Keratinocyte (primary cell): ENCODE data around the gene CTDSPL2. TPM values are rescaled to one million over a fixed set of nuclear protein-coding genes. Genes with fewer than 3 reads are reported as not detected.

ENCODE experiments used
- DNase-seq: peaks from one replicate; pipeline ENCODE4 v3.0.0-alpha.2; 2011; ENCODE audit warnings: low read depth, missing footprints, low spot score
- FAIRE-seq: peaks from 2 replicates; lab custom pipeline; 2011; peaks lifted over from hg19 to GRCh38; lab: Jason Lieb, UNC
- H2AFZ ChIP-seq: 2 replicates; pipeline ENCODE4 v1.6.0; 2012; ENCODE audit warnings: low read length, control low read depth, inconsistent platforms; ENCODE audit not compliant: control insufficient read depth
- H3K27ac ChIP-seq: 2 replicates; pipeline ENCODE4 v1.5.1; 2011; ENCODE audit warnings: low read length; ENCODE audit not compliant: control insufficient read depth, insufficient read depth
- H3K27me3 ChIP-seq: 3 replicates; pipeline ENCODE4 v1.6.0; 2011; ENCODE audit warnings: low read length; ENCODE audit not compliant: control insufficient read depth, insufficient read depth; ENCODE audit errors: extremely low read depth
- H3K36me3 ChIP-seq, 2 experiments: 2 replicates in 1 of 2; 3 replicates in 1 of 2; pipeline ENCODE4 v1.5.1; 2011; ENCODE audit warnings: low read length in 2 of 2, mild to moderate bottlenecking in 1 of 2; ENCODE audit not compliant: control insufficient read depth in 2 of 2, insufficient read depth in 2 of 2; ENCODE audit errors: extremely low read depth in 1 of 2
- H3K4me1 ChIP-seq: 3 replicates; pipeline ENCODE4 v1.5.1; 2011; ENCODE audit warnings: low read length; ENCODE audit not compliant: control insufficient read depth, insufficient read depth; ENCODE audit errors: extremely low read depth
- H3K4me2 ChIP-seq: 3 replicates; pipeline ENCODE4 v1.6.0; 2011; ENCODE audit warnings: low read depth, low read length; ENCODE audit not compliant: control insufficient read depth, insufficient read depth; ENCODE audit errors: extremely low read depth
- H3K4me3 ChIP-seq, 3 experiments: fragments of 200-600 bp in 1 of 3; sonication (generic) in 1 of 3; 2 replicates in 2 of 3; 3 replicates in 1 of 3; pipeline ENCODE4 v1.5.1; 2011 to 2016; ENCODE audit warnings: low read length in 3 of 3, mild to moderate bottlenecking in 3 of 3, control low read depth in 2 of 3, inconsistent platforms in 1 of 3, low read depth in 1 of 3, mixed read lengths in 1 of 3, mixed run types in 1 of 3, moderate library complexity in 1 of 3; ENCODE audit not compliant: control insufficient read depth in 2 of 3, insufficient read depth in 2 of 3; ENCODE audit errors: extremely low read depth in 1 of 3
- H3K79me2 ChIP-seq: 2 replicates; pipeline ENCODE4 v1.6.0; 2012; ENCODE audit warnings: low read length; ENCODE audit not compliant: control insufficient read depth, insufficient read depth
- H3K9ac ChIP-seq: 3 replicates; pipeline ENCODE4 v1.6.0; 2011; ENCODE audit warnings: low read length; ENCODE audit not compliant: control insufficient read depth, insufficient read depth; ENCODE audit errors: extremely low read depth
- H3K9me1 ChIP-seq: 3 replicates; pipeline ENCODE4 v1.6.0; 2011; ENCODE audit warnings: low read length; ENCODE audit not compliant: control insufficient read depth, insufficient read depth; ENCODE audit errors: extremely low read depth
- H3K9me3 ChIP-seq: 2 replicates; pipeline ENCODE4 v1.5.1; 2012; ENCODE audit warnings: low read depth, low read length; ENCODE audit not compliant: control insufficient read depth
- H4K20me1 ChIP-seq: 3 replicates; pipeline ENCODE4 v1.6.0; 2011; ENCODE audit warnings: low read length; ENCODE audit not compliant: control insufficient read depth, insufficient read depth; ENCODE audit errors: extremely low read depth
- CTCF ChIP-seq, 3 experiments: IDR thresholded peaks in 1 of 3; conservative IDR thresholded peaks in 1 of 3; optimal IDR thresholded peaks in 1 of 3; 2 replicates in 2 of 3; 3 replicates in 1 of 3; pipeline versions ENCODE3 to v1.5.1; 2011; ENCODE audit warnings: low read length in 3 of 3, mild to moderate bottlenecking in 3 of 3, moderate library complexity in 2 of 3, control low read depth in 1 of 3, inconsistent platforms in 1 of 3; ENCODE audit not compliant: insufficient read depth in 2 of 3; ENCODE audit errors: extremely low read depth in 1 of 3
- EZH2 ChIP-seq: IDR thresholded peaks from one replicate; pipeline ENCODE4 v1.6.1; 2012; ENCODE audit warnings: inconsistent platforms, mild to moderate bottlenecking, low read length, moderate library complexity
- dilution Hi-C: fragments of 300-500 bp; cut with MboI; formaldehyde crosslinking; loops from one replicate; pipeline ENCODE4 v1.7.0; 2020; ENCODE audit warnings: low sequenced_read_pairs; ENCODE audit not compliant: extremely low pct_ligation_motif_present
- polyA plus RNA-seq, 5 experiments: library from polyadenylated mRNA; depleted of rRNA in 3 of 5; stranded (reverse) in 3 of 5; stranded (forward) in 1 of 5; unstranded in 1 of 5; fragments of >200 nt; gene quantifications; 1 replicate in 1 of 5; 2 replicates in 3 of 5; 3 replicates in 1 of 5; pipeline versions ENCODE4 v1.2.1 to v1.2.3, GENCODE V29; 2011 to 2012; ENCODE audit warnings: missing spikeins in 2 of 5, low read depth in 1 of 5, low replicate concordance in 1 of 5

The CTDSPL2 gene
- polyA plus RNA-seq, 1 donor (not counting 4 experiments of a cell fraction or from before 2014, with no cell fraction given), result 19.2 TPM

- FAIRE-seq, result no peak
- H4K20me1 ChIP-seq, result peaks cover 6% of the 10 kb centered on the region
These were observed 122.8 kb downstream of the CTDSPL2 start for GRCh38 chr15:44550256-44550655.

GRCh38 chr15:44550734-44551133 lies 123.3 kb downstream of the CTDSPL2 start:
- FAIRE-seq (no peak), DNase-seq (no peak)
- dilution Hi-C loops, result no loop called here
- no peaks in the 10 kb centered on the region for H3K9me3 ChIP-seq
- H3K9me1 ChIP-seq, result no peaks in the 10 kb centered on the region
- H3K4me3 ChIP-seq, result no peak overlapping the region
- peaks cover 9 to 24% of the 10 kb centered on the region in 2 experiments for H3K36me3 ChIP-seq
- no peak overlapping the region for H2AFZ ChIP-seq
- no peak overlapping the region for H3K9ac ChIP-seq
- peaks cover 65% of the 10 kb centered on the region for H3K79me2 ChIP-seq
- no peak for TF ChIP-seq EZH2
- H3K4me1 ChIP-seq, result peaks cover 4% of the 10 kb centered on the region
- H3K27ac ChIP-seq, result no peak overlapping the region
- no peaks in the 10 kb centered on the region for H3K27me3 ChIP-seq
- peaks cover 5% of the 10 kb centered on the region for H4K20me1 ChIP-seq
- H3K4me2 ChIP-seq, result no peak overlapping the region

More at GRCh38 chr15:44550256-44550655, 122.8 kb downstream of the CTDSPL2 start:
- peaks cover 69% of the 10 kb centered on the region for H3K79me2 ChIP-seq
- peaks cover 7 to 20% of the 10 kb centered on the region in 2 experiments for H3K36me3 ChIP-seq
- H3K9me1 ChIP-seq, result no peaks in the 10 kb centered on the region
- peaks cover 4% of the 10 kb centered on the region for H3K4me1 ChIP-seq
- H3K4me2 ChIP-seq, result no peak overlapping the region
- H3K4me3 ChIP-seq, result no peak overlapping the region
- no peaks in the 10 kb centered on the region for H3K9me3 ChIP-seq
- H3K27ac ChIP-seq, result no peak overlapping the region
- H3K9ac ChIP-seq, result no peak overlapping the region
- DNase-seq, result no peak
- H2AFZ ChIP-seq, result no peak overlapping the region
- TF ChIP-seq EZH2 (no peak), CTCF (optimal IDR thresholded peaks at IDR 0.05 in 1 of 3, IDR thresholded peaks at IDR 0.05 in 1 of 3, conservative IDR thresholded peaks at IDR 0.05 in 1 of 3; ENCODE audit: extremely low read depth in 1 of 3, insufficient read depth in 2 of 3, low read length in 3 of 3) (peak in 2 of 3 experiments; percentile 15 to 24)
- no peaks in the 10 kb centered on the region for H3K27me3 ChIP-seq
- dilution Hi-C loops, result no loop called here
